ENCODE data around the gene RBM19.

GRCh38 chr12:113891739-113892520 lies 74.2 kb downstream of the RBM19 start:
- TF ChIP-seq CTCF (conservative IDR thresholded peaks at IDR 0.05 in 1 of 2, IDR thresholded peaks at IDR 0.05 in 1 of 2; ENCODE audit: extremely low read depth in 1 of 2, insufficient read depth in 1 of 2, low read depth in 1 of 2, low read length in 2 of 2) = no peak
- no peak for TF ChIP-seq EZH2 (IDR thresholded peaks at IDR 0.05; ENCODE audit: borderline replicate concordance, low read length)
